Measurements from ENCODE around the gene OSBPL6.

DNA sequence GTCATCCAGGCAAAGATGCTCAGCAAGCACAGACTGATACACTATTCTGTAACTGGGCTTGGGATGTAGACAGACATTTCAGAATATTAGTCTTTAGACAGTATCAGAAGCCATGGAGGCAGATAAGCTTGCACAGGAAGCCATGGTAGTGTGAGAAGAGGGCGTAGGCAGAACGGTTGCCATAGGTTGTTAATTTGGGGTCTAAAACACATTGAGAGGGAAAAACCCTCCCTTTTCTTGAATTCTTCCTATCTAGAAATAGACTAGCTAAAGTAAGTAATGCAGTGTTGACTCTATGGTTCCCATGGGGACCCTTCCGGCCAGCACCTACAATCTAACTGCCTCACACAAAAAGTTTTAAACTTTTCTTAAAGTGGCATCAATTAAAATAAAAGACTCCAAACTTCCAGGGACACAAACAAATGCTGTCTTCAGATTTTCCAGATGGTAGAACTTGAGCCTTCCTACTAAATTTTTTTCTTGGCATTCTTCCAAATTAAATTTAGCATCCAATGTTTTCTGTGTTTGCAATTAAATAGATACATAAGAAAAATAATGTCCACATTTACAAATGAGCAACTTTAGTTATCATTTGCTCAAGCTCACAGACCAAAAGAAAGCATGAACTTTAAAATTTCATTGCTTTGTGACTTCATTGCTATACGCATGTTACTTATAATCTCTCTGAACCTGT, 254.8 kb downstream of the OSBPL6 start:
- TF ChIP-seq CTCF (IDR thresholded peaks at IDR 0.05) (no peak), POLR2AphosphoS5 (IDR thresholded peaks at IDR 0.05) (no peak), POLR2A (IDR thresholded peaks at IDR 0.05) (no peak)

Data from gastroesophageal sphincter (tissue), 3 donors.